K562 (cell line): ENCODE results near the gene EFEMP2. TPM values are rescaled to one million over a fixed set of nuclear protein-coding genes. Genes with fewer than 3 reads are reported as not detected.
A peak's percentile ranks its signal among the peaks of the same experiment; 100 is the strongest.

Experiments used
- BRCA1 ChIP-seq, 2 experiments: fragments of 450-650 bp in 1 of 2; sonication (generic) in 1 of 2; formaldehyde crosslinking in 1 of 2; IDR thresholded peaks; 2 replicates each; pipeline versions ENCODE4 v1.5.0 to v1.6.1; 2017 to 2020; ENCODE audit warnings: mild to moderate bottlenecking in 1 of 2, missing genetic modification reagents in 1 of 2
- EP400 ChIP-seq: fragments of 450-650 bp; IDR thresholded peaks from 2 replicates; pipeline ENCODE4 v1.6.1; 2017; ENCODE audit warnings: antibody characterized with exemption, mild to moderate bottlenecking, moderate library complexity
- KLF16 ChIP-seq: IDR thresholded peaks from 2 replicates; pipeline ENCODE4 v1.6.1; 2016; ENCODE audit warnings: antibody characterized with exemption
- PPARD ChIP-seq: fragments of 250-450 bp; sonication (Bioruptor Pico); IDR thresholded peaks from 2 replicates; pipeline ENCODE4 v1.8.0; 2022; ENCODE audit warnings: inconsistent platforms, mild to moderate bottlenecking, moderate library complexity
- ZNF134 ChIP-seq: fragments of 250-450 bp; sonication (Bioruptor Pico); conservative IDR thresholded peaks from 2 replicates; pipeline ENCODE4 v1.4.0; 2020
- polyA plus RNA-seq, 8 experiments: library from polyadenylated mRNA; depleted of rRNA in 4 of 8; stranded (reverse) in 5 of 8; unstranded in 3 of 8; fragments of >200 nt; fragmentation: Nextera tagmentation in 2 of 8; fragmentation: Illumina TruSeq in 1 of 8; extraction: Ambion mirVana in 2 of 8; extraction: Trizol in 1 of 8; gene quantifications; 2 replicates each; pipeline versions ENCODE4 v1.2.1 to v1.2.3, GENCODE V29; 2011 to 2014; ENCODE audit warnings: inconsistent platforms in 1 of 8, missing spikeins in 1 of 8
- total RNA-seq, 7 experiments: library from RNA; depleted of rRNA in 6 of 7; stranded (reverse); fragments of >200 nt in 6 of 7; fragmentation: Illumina TruSeq in 2 of 7; extraction: Trizol in 2 of 7; gene quantifications; 2 replicates each; pipeline versions ENCODE4 v1.2.1 to v1.2.3, GENCODE V29; 2011 to 2021; ENCODE audit warnings: low replicate concordance in 1 of 7
- TF ChIP-seq, protein P1 (sequence below), 2 experiments: fragments of 450-650 bp; IDR thresholded peaks; 2 replicates each; pipeline ENCODE4 v1.6.1; 2016; ENCODE audit warnings: mild to moderate bottlenecking in 2 of 2, borderline replicate concordance in 1 of 2, low read depth in 1 of 2, moderate library complexity in 1 of 2
- TF ChIP-seq, protein P2 (sequence below): fragments of 450-650 bp; formaldehyde crosslinking; conservative IDR thresholded peaks from 2 replicates; pipeline ENCODE4 v1.4.0; 2022; ENCODE audit warnings: mild to moderate bottlenecking, missing genetic modification characterization
- TF ChIP-seq, protein P3 (sequence below), 2 experiments: fragments of 450-650 bp; conservative IDR thresholded peaks; 2 replicates each; pipeline ENCODE4 v1.6.1; 2017; ENCODE audit warnings: mild to moderate bottlenecking in 2 of 2, moderate library complexity in 2 of 2
- TF ChIP-seq, protein P4 (sequence below): fragments of 450-650 bp; IDR thresholded peaks from 2 replicates; pipeline ENCODE4 v1.6.1; 2016
- TF ChIP-seq, protein P5 (sequence below): sonication (generic); formaldehyde crosslinking; IDR thresholded peaks from 2 replicates; pipeline ENCODE4 v1.9.0; 2022; ENCODE audit warnings: mild to moderate bottlenecking, missing genetic modification reagents

The EFEMP2 gene
- total and polyA plus RNA-seq, 9 of the 15 experiments (the other 6 are each of a cell fraction or from before 2014, with no cell fraction given) = 0.07 to 2.9 (median 0.69) TPM; not detected in 1

DNA sequence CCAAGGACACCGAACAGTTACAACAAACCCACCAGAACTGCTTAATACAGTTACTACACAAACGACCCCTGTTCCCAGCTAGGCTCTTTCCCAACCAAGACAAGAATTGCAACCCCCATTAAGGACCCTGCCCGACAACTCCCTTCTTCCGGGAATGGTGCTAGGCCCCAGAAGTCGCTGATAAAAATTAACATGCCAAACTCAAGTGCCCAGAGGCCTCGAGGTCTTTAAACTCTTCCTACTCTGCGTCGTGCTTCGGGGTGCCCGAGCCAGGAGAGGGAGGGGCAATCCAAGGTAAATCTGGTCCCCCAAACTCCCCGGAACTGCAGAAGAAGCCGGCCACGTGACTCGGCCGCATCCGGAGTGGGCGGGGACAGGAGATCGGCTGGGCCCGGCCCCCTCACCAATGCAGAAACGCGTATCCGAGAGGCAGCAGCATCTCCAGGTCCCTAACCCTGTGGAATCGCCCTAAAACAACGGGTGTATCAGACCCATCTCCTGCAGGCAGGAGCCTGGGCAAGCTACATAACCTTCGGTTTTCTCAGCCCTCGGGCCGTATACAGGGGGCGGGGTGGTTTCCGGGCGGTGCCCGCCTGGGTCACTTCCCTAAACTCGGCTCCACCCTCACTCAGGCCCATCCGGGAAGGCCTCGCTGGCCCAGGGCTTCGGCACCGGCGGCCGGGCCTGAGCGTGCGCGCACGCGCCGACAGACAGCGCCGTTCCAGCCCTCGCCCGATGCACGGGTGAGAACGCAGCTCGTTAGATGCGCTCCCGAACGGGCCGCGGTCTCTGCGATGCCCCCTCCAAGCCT, 15.7 kb downstream of the EFEMP2 start (continued):
- TF ChIP-seq, protein P1, sequence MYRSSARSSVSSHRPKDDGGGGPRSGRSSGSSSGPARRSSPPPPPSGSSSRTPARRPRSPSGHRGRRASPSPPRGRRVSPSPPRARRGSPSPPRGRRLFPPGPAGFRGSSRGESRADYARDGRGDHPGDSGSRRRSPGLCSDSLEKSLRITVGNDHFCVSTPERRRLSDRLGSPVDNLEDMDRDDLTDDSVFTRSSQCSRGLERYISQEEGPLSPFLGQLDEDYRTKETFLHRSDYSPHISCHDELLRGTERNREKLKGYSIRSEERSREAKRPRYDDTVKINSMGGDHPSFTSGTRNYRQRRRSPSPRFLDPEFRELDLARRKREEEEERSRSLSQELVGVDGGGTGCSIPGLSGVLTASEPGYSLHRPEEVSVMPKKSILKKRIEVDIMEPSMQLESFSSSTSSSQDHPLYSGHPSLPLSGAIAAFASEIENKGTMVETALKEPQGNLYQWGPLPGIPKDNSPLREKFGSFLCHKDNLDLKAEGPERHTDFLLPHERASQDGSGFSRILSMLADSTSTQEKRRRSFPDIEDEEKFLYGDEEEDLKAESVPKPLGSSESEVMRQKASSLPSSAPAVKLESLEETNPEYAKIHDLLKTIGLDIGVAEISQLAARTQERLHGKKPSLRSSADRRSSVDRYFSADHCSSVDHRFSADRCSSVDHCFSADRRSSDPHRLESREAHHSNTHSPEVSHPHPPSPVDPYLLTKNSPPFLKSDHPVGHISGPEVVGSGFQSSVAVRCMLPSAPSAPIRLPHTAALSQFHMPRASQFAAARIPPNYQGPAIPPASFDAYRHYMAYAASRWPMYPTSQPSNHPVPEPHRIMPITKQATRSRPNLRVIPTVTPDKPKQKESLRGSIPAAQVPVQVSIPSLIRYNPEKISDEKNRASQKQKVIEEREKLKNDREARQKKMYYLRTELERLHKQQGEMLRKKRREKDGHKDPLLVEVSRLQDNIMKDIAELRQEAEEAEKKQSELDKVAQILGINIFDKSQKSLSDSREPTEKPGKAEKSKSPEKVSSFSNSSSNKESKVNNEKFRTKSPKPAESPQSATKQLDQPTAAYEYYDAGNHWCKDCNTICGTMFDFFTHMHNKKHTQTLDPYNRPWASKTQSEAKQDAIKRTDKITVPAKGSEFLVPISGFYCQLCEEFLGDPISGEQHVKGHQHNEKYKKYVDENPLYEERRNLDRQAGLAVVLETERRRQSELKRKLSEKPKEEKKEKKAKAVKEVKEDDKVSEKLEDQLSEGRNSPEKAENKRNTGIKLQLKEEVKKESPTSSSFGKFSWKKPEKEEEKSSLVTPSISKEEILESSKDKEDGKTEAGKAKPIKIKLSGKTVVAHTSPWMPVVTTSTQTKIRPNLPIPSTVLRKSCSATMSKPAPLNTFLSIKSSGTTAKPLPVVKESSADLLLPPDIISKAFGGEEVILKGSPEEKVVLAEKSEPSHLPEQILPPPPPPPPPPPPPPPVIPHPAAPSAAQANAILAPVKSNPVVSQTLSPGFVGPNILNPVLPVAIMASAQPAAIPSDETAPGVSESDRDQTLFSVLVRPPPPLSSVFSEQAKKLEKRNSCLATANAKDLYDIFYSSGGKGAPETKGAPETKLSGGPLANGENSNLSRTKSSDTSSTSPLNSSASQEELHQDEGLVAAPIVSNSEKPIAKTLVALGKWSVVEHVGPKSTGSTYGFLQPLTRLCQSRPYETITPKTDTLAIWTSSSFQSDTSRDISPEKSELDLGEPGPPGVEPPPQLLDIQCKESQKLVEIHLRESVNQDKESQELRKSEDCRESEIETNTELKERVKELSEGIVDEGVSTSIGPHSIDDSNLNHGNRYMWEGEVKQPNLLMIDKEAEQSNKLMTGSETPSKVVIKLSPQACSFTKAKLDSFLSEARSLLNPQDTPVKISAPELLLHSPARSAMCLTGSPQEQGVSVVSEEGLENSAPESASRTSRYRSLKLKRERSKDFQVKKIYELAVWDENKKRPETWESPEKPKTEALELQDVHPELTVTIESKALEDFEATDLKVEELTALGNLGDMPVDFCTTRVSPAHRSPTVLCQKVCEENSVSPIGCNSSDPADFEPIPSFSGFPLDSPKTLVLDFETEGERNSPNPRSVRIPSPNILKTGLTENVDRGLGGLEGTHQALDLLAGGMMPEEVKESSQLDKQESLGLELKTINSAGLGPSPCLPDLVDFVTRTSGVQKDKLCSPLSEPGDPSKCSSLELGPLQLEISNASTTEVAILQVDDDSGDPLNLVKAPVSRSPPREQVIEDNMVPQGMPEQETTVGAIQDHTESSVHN (IDR thresholded peaks at IDR 0.05; ENCODE audit: borderline replicate concordance in 1 of 2, low read depth in 1 of 2) = no peak
- no peak for TF ChIP-seq ZNF134
- peak; percentile 77 for TF ChIP-seq EP400
- no peak for TF ChIP-seq BRCA1 (IDR thresholded peaks at IDR 0.05)
- 0 out of 2 replicates have a peak, but pooled peaks have one; percentile 17 for TF ChIP-seq BRCA1 (CRISPR knock-in tag; IDR thresholded peaks at IDR 0.05)
- no peak for TF ChIP-seq KLF16
- TF ChIP-seq, protein P2, sequence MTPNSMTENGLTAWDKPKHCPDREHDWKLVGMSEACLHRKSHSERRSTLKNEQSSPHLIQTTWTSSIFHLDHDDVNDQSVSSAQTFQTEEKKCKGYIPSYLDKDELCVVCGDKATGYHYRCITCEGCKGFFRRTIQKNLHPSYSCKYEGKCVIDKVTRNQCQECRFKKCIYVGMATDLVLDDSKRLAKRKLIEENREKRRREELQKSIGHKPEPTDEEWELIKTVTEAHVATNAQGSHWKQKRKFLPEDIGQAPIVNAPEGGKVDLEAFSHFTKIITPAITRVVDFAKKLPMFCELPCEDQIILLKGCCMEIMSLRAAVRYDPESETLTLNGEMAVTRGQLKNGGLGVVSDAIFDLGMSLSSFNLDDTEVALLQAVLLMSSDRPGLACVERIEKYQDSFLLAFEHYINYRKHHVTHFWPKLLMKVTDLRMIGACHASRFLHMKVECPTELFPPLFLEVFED (CRISPR knock-in tag) = peak; percentile 86
- TF ChIP-seq, protein P3, sequence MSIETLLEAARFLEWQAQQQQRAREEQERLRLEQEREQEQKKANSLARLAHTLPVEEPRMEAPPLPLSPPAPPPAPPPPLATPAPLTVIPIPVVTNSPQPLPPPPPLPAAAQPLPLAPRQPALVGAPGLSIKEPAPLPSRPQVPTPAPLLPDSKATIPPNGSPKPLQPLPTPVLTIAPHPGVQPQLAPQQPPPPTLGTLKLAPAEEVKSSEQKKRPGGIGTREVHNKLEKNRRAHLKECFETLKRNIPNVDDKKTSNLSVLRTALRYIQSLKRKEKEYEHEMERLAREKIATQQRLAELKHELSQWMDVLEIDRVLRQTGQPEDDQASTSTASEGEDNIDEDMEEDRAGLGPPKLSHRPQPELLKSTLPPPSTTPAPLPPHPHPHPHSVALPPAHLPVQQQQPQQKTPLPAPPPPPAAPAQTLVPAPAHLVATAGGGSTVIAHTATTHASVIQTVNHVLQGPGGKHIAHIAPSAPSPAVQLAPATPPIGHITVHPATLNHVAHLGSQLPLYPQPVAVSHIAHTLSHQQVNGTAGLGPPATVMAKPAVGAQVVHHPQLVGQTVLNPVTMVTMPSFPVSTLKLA (conservative IDR thresholded peaks at IDR 0.05) = peak; percentile 98 to 99
- TF ChIP-seq, protein P4, sequence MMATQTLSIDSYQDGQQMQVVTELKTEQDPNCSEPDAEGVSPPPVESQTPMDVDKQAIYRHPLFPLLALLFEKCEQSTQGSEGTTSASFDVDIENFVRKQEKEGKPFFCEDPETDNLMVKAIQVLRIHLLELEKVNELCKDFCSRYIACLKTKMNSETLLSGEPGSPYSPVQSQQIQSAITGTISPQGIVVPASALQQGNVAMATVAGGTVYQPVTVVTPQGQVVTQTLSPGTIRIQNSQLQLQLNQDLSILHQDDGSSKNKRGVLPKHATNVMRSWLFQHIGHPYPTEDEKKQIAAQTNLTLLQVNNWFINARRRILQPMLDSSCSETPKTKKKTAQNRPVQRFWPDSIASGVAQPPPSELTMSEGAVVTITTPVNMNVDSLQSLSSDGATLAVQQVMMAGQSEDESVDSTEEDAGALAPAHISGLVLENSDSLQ = 0 out of 2 replicates have a peak, but pooled peaks have one; percentile 13
- TF ChIP-seq PPARD = no peak
- TF ChIP-seq, protein P5, sequence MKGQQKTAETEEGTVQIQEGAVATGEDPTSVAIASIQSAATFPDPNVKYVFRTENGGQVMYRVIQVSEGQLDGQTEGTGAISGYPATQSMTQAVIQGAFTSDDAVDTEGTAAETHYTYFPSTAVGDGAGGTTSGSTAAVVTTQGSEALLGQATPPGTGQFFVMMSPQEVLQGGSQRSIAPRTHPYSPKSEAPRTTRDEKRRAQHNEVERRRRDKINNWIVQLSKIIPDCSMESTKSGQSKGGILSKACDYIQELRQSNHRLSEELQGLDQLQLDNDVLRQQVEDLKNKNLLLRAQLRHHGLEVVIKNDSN (CRISPR knock-in tag) = peak; percentile 97
